ENCODE results near the gene KRT76.
"Not testable (repeated sequence)": the region's sequence is repeated elsewhere in the genome, so short reads cannot be mapped to it uniquely, and the experiment has no call there.

The KRT76 gene

DNA sequence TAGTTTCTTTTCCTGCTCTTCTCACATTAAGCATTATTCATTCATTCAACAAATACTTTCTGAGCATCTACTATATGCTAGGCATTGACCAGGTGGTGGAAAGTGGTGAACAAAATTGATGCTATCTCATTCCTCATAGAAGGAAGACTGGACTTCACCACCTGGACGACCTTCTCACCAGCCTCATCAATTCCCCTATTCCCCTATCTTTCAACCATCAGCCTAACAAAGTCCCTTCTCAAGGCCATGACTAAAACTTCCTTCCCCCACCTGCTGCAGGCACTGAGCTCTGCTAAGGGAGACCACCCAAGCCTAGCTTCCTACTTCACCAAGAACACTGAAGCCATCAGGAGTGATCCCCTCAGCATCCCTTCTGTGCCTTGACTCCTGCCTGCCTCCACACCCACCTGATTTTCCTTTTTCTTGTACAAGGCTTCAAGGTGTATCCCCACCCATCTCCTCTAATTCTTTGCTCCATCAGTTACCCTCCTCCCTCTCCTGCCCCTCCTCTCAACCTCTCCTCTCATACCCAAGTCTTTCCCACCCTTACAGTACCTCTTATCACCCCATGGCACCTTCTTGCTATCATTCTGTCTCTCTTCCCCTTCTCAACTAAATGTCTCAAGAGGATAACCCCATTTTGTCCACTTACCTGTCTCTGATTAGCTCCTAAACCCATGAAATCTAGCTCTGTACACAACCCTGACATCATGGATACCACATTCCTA, 19.5 kb downstream of the KRT76 start:
- DNase-seq: no peak

DNA sequence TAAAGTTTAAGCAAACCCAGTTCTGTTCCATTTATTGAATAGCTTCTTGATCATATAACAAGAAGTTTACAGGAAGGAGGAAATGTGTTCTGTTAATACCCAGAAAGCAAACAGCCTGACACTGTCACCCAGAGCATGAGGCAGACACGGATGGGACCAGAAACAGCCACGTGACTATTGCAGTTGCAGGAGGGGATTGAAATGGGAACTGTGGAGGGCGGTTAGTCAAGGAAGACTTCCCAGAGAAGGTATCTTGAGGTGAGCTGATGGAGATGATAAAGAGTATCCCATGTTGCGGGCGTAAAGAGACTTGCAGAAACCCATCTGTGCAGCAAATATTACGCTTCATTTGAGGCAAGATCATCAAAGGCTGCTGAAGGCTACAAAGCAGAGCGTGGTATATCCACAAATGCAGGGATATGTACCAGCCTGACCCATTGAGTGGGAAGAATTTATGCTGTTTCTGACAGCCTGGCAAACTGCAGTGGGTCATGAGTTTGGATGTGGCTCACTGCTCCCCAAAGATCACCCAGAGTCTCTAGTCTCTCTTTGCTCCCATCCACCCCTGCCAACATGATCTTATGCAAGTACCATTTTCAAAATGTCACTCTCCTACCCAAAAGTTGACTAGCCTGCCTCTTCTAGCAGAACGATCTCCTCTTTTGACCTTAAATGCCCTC, 20.7 kb downstream of the KRT76 start:
- DNase-seq: no peak

DNA sequence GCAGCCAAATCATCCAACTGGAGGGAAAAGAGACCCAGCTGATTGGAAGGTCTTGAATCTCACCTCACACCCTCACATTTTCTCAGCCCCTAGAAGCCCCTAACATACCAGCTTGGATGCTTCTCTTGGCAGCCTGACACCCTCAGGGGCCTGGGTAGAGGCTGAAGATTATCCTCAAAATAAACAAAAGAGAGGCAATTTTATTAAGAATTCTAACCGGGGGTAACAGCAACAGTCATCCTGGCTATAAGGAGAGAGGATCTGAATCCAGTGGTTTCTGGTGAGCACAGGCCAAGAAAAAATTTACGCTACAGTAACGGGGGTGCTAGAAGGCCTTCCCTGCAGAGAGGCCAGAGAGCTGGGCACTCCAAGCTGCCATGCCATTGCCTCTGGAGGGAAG, 21.6 kb downstream of the KRT76 start:
- DNase-seq: no peak

GRCh38 chr12:52754135-52754534, 23.0 kb downstream of the KRT76 start:
- no peak for DNase-seq

DNA sequence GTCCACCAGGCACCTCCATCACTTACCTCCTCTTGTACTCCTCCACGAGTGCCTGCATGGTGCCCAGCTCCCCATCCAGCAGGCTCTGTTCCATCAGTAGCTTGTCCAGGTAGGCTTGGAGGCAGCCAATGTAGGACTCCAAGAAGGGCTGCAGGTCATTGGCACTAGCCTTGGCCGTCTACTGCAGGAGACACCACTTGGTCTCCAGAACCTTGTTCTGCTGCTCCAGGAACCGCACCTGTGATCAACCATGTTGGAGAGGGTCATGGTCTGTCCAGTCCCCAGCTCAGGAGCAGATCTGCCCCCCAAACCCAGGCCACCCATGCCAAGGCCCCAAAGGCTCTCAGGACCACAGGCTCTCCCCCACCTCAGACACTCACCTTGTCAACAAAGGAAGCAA, 23.9 kb downstream of the KRT76 start:
- no peak for DNase-seq

DNA sequence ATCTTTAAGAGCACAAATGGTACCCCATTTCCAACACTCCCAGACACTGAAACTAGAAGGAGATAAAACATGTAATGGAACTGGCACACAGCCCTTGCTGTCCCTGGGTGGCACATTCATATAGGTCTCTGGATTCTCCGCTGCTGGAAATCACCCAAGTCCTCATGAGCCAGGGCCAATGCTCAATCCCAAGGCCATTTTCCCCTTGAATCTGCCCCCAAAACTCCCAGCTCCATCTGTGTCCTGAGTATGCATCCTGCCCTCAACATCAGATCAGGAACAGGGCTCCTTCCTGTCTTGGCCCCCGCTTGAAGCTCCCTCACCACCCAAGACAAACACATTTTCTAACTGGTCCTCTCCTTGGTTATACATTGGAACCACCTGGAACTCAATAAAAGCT, 24.6 kb downstream of the KRT76 start:
- DNase-seq: no peak

DNA sequence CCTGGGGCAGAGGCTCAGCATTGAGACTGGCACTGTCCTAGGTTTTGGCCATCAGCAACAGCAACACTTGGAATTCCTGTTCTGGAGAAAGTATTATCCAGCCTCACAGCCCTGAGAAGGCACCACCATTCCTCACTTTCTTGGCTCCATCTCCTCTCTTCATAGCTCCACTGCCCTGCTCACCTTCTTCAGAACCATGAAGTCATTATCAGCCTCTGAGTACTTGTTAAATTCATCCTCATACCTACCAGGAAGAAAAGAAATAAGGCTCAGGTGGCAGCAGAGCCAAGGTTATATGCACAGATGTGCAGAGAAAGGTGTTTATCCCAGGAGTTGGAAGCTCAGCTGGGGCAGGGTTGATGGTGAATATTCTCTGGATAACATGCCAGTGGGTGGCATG, 25.4 kb downstream of the KRT76 start:
- DNase-seq: no peak

DNA sequence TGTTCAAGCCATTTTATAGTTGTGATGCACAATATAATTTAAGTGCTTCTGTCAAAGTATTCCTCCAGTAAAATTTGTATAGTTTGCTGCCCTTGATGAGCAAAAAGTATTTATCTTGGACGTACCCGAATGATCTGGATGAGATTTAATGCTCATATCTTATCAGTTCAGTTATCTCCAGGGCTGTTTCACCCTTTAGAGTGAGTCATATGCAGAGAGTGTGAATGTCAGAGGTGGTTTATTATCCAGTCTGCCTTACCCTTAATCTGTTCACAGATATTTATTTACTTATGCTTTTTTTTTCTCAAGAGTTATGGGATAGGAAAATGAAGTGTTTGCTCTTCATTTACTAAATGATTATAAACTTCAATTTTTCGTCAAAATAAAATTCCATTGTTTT, 26.6 kb downstream of the KRT76 start:
- DNase-seq: not testable (repeated sequence)

- no peak for DNase-seq
Observed at GRCh38 chr12:52749827-52750226, 27.3 kb downstream of the KRT76 start.

DNA sequence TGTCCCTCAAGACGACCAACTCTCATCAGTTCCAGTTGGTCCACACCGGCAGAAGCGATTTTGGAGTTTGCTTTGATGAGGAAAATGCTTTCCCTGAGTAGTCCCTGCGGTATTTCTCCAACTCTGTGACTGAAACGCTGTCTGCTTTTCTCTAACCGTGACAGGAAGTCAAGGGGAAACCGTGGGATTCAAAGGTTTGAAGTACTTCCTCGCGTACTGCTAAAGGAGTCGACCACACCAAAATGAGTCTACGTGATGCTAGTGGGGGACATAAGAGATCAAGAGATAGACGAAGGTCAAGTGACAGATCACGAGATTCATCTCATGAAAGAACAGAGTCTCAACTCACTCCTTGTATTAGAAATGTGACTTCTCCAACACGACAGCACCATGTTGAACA, 28.6 kb downstream of the KRT76 start:
- no peak for DNase-seq

DNA sequence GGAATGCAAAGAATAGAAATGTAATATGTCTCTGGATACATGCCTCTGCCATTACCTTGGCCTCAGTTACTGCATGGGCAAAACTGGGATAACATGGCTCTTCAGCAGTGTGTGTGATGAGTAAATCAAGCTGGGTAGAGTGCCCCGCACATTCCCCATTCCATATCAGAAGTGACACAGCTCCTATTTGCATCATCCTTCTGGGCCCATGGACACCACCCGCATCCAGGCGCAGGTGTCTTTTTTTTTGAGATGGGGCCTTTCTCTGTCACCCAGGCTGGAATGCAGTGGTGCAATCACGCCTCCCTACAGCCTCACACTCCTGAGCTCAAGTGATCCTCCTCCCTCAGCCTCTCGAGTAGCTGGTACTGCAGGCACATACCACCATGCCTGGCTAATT, 31.6 kb downstream of the KRT76 start:
- DNase-seq: no peak

DNA sequence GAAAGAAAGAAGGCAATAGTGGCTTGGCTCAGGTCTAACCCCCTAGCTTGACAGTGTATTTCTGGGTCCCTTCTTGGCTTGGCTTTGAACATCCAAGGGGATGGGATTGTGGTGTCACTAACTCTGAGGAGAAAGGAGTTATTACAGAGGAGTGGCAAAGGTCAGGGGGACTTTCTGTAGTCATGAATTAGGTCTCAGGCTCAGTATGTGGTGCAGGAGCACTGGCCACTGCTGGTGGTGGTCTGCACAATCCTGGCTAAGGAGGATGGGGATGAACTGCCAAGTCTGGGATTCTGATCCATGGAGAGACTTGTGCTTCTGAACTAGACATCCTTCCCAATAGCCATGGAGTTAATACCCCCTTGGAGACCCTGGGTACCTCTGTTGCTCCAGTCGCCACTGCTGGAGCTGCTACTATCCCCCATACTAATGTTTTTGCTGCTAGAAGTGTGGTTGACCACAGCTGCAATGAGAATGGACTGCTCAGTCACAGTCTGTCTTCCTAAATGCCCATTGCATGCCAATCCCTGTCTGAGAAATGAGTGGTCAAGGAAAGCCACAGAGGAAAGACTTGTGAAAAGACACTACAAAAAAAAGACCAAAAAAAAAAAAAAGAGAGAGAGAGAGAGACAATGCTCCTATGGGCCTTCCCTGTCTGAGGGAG, 32.5 kb downstream of the KRT76 start:
- no peak for DNase-seq

DNA sequence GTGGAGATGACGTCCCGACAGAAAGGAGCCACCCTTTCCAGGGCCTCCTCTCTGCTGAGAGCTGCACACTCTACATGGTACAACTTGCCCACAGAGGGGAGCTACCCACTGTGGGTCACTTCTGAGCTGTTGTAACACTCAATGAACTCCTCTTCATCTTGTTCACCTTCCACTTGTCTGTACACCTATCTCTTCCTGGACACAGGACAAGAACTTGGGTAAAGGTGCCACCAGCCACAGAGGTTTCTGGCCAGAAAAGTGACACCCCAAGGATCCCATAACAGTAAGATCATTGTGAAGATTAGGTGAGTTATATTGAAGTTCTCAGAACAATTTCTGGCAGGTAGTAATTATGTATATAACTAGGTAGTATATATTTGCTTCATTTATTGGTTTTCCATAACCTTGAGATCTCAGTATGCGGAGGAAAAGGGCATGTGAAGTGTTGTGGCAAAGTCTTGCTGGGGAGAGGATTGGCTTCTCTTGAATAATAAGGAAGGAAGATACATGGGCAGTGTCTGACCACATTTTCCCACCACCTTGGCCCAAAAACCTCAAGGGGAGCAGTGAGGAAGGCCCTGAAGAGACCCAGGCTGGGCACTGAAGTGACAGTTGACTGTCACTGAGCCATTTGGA, 34.2 kb downstream of the KRT76 start:
- no peak for DNase-seq

GRCh38 chr12:52742196-52742580, 35.0 kb downstream of the KRT76 start:
- DNase-seq: no peak

- DNase-seq: no peak
Observed at GRCh38 chr12:52741375-52742195, 35.6 kb downstream of the KRT76 start.

DNA sequence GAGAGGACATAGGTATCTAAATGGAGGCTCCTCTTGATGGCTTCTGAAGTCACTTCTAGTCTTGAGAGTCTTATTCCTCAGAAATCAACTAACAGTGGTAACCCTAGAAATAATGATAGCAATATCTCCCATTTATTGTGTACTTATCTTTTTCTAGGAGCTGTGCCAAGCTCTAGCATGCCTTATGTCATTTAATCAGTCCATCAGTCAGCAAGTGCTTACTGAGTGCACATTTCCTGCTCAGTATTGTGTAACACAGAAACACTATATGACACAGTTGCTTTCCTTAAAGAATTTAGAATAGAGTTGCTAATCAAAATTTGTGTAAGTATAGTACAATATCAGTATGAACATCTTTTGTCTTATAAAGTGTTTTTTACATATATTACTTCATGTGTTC, 36.6 kb downstream of the KRT76 start:
- DNase-seq: no peak

- DNase-seq: no peak
Observed at GRCh38 chr12:52739963-52740362, 37.2 kb downstream of the KRT76 start.

DNA sequence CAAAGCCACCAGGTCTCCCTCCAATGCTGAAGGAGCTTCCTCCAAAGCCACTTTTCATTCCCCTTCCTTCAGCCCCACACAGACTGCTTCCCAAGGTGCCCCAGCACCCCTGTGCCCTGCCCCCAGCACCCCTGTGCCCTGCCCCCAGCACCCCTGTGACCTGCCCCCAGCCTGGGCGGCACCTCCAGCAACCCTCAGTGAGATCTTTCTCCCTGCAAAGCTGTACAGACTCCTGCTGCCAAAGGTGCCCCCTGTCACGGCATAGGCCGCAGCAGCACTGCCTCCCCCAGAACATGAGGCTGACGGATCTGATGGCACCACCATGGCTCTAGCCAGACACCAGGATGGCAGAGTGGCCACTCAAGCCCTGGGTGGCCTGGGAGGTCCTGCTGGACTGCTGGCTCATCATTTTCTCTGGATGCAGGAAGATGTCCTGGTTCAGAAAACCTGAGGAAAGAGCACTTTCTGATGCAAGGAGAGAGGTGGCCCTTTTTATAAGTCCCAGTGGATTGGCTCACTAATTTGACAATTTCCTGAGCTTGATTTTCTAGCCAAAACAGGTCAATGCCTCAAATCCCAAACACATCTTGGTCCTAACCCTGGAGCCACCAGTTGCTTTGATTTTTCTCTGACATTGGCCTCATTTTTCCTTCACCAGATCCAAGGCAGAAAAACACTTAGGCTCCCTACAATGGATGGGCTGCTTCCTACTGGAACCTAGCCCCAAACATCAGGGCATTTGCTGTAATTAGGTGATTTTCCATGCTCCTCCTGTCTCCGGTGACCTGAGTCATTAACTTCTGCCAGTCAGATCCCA, 41.1 kb downstream of the KRT76 start:
- DNase-seq: no peak

- DNase-seq: no peak
Observed at GRCh38 chr12:52735106-52735505, 42.0 kb downstream of the KRT76 start.

DNA sequence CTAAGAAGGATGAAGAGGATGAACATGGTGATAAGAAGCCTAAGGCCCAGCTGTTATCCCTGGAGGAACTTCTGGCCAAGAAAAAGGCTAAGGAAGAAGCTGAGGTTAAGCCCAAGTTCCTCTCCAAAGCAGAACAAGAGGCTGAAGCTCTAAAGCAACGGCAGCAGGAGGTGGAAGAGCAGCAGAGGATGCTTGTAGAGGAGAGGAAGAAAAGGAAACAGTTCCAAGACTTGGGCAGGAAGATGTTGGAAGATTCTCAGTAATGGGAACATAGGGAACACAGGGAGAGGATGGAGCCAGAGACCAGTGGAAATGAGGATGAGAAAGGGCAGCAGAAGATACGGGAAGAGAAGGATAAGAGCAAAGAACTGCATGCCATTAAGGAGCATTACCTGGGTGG, 46.4 kb downstream of the KRT76 start:
- DNase-seq: no peak

DNA sequence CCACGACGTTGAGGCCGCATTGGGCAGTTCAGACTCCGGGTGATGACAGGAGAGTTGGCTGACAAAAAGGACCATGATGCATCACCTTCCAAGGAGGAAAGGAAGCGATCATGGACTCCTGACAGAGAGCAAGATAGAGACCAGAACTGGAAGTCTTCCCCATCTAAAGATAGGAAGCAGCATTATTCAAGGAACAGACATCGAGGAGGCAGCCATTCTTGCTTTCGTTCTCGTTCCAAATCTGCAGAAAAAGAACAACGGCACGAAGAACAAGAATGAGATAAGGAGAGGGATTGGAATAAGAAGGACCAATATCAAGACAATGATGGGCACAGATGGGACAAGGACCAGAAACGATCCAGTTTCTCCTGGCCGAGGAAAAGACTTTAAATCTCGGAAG, 46.8 kb downstream of the KRT76 start:
- no peak for DNase-seq

DNA sequence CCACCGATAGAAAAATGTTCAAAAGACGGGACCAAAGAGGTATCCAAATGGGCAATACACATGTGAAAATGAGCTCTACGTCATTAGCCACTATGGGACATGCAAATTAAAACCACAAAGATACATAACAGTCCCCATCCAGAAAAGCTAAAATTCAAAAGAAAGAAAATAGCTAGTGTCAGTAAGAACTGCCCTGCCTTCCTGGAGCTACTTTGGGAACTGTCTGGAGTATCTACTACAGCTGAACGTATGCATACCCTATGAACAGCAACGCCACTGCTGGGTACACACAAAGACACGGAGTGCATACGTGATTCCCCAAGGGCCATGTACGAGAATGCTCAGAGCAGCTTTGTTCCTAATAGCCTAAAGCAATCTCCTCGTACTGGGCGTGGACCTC, 48.0 kb downstream of the KRT76 start:
- no peak for DNase-seq
